Nephron progenitor cell (in vitro differentiated cells): ENCODE data around the gene RIPK4.
A peak's percentile ranks its signal among the peaks of the same experiment; 100 is the strongest.
"Not testable (repeated sequence)": the region's sequence is repeated elsewhere in the genome, so short reads cannot be mapped to it uniquely, and the experiment has no call there.

ENCODE experiments used
- DNase-seq: peaks from one replicate; pipeline ENCODE4 v3.0.0; 2021
- H3K27ac Mint-ChIP-seq: 2 replicates; pipeline ENCODE4 v1.8.0; 2021; ENCODE audit warnings: mild to moderate bottlenecking, moderate library complexity, mixed read lengths
- H3K27me3 Mint-ChIP-seq: 2 replicates; pipeline ENCODE4 v1.8.0; 2021; ENCODE audit warnings: mild to moderate bottlenecking, low read depth, mixed read lengths; ENCODE audit not compliant: poor library complexity
- H3K36me3 Mint-ChIP-seq: 2 replicates; pipeline ENCODE4 v1.8.0; 2021; ENCODE audit warnings: low read depth, mixed read lengths
- H3K4me1 Mint-ChIP-seq: 2 replicates; pipeline ENCODE4 v1.8.0; 2021; ENCODE audit warnings: mixed read lengths
- H3K4me3 Mint-ChIP-seq: 2 replicates; pipeline ENCODE4 v1.8.0; 2021; ENCODE audit warnings: mild to moderate bottlenecking, moderate library complexity, mixed read lengths
- H3K9me3 Mint-ChIP-seq: 2 replicates; pipeline ENCODE4 v1.8.0; 2021; ENCODE audit warnings: mild to moderate bottlenecking, moderate library complexity, mixed read lengths
- CTCF ChIP-seq: fragments of 200-600 bp; sonication (generic); IDR thresholded peaks from 2 replicates; pipeline ENCODE4 v1.5.0; 2021; ENCODE audit warnings: antibody characterized with exemption

The RIPK4 gene

DNA sequence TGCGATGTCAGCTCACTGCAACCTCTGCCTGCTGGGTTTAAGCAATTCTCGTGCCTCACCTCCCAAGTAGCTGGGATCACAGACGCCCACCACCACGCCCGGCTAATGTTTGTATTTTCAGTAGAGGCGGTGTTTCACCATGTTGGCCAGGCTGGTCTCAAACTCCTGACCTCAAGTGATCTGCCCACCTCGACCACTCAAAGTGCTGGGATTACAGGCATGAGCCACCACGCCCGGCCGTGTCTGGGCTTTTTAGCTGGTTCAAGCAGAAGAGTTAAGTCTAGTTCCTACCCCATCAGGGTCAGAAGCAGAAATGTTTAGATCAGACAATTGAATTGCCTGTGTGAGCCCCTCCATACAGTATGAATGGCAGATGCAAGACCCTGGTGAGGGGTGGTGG is 27.7 kb upstream of the RIPK4 start:
- no peak for TF ChIP-seq CTCF
- no peaks in the 10 kb centered on the region for H3K27me3 Mint-ChIP-seq
- H3K4me3 Mint-ChIP-seq = no peak overlapping the region
- H3K27ac Mint-ChIP-seq = no peak overlapping the region
- peaks cover 35% of the 10 kb centered on the region for H3K36me3 Mint-ChIP-seq
- no peak for DNase-seq
- H3K4me1 Mint-ChIP-seq = peaks cover 21% of the 10 kb centered on the region
- peaks cover 37% of the 10 kb centered on the region for H3K9me3 Mint-ChIP-seq

- peaks cover 2% of the 10 kb centered on the region for H3K27me3 Mint-ChIP-seq
Measured at GRCh38 chr21:41792711-41793110, 25.9 kb upstream of the RIPK4 start.

DNA sequence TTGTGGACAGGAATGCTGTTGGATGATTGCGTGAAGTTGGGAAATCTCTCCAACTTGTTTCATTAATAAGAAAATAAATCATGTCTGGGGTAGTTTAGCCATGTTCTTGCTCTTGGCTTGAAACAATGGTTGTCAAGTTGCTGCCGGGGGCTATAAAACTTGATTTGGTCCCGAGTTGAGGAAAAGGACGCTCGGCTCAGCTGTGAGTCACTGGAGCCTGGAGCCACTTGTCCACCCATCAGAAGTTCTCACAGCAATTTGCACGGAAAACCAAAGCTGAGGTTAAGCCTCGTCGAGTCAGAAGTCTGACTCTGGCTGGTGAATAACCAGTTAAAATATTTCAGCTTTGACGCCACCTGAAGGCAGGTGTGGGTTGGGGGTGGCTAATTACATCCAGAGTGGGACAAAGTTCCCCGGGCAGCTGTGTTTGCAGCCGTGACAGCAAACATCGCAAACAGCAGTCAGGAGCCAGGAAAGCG is 19.7 kb upstream of the RIPK4 start:
- Mint-ChIP-seq H3K9me3 (peaks cover 8% of the 10 kb centered on the region), H3K36me3 (peaks cover 5% of the 10 kb centered on the region), H3K27ac (peak overlapping the region; percentile 46), H3K27me3 (peaks cover 2% of the 10 kb centered on the region), H3K4me1 (peaks cover 40% of the 10 kb centered on the region), H3K4me3 (peak overlapping the region; percentile 14)
- no peak for DNase-seq
- no peak for TF ChIP-seq CTCF

More at GRCh38 chr21:41792711-41793110, 25.9 kb upstream of the RIPK4 start:
- Mint-ChIP-seq H3K4me1 (peaks cover 21% of the 10 kb centered on the region), H3K27ac (no peak overlapping the region), H3K36me3 (peaks cover 22% of the 10 kb centered on the region), H3K4me3 (no peak overlapping the region), H3K9me3 (peaks cover 37% of the 10 kb centered on the region)
- no peak for DNase-seq
- no peak for TF ChIP-seq CTCF

DNA sequence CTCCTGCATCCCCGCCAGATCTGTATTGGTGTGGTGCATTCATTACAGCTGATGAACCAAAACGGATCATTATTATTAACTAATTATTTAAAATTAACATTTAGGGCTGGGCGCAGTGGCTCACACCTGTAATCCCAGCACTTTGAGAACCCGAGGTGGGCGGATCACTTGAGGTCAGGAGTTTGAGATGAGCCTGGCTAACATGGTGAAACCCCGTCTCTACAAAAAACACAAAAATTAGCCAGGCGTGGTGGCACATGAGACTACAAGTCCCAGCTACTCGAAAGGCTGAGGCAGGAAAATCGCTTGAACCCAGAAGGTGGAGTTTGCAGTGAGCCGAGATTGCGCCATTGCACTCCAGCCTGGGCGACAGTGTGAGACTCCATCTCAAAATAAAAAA is 18.4 kb upstream of the RIPK4 start:
- peaks cover 49% of the 10 kb centered on the region for H3K4me1 Mint-ChIP-seq
- not testable (repeated sequence) for DNase-seq, H3K27ac Mint-ChIP-seq, H3K4me3 Mint-ChIP-seq, H3K27me3 Mint-ChIP-seq, H3K36me3 Mint-ChIP-seq, H3K9me3 Mint-ChIP-seq

GRCh38 chr21:41784456-41785102 is 17.7 kb upstream of the RIPK4 start:
- H3K36me3 Mint-ChIP-seq = no peaks in the 10 kb centered on the region
- peaks cover 54% of the 10 kb centered on the region for H3K4me1 Mint-ChIP-seq
- H3K4me3 Mint-ChIP-seq = no peak overlapping the region
- no peak for DNase-seq
- TF ChIP-seq CTCF = no peak
- peaks cover 4% of the 10 kb centered on the region for H3K9me3 Mint-ChIP-seq
- peak overlapping the region; percentile 12 for H3K27ac Mint-ChIP-seq
- peaks cover 7% of the 10 kb centered on the region for H3K27me3 Mint-ChIP-seq

- H3K4me1 Mint-ChIP-seq = peaks cover 62% of the 10 kb centered on the region
- peak; percentile 22 for DNase-seq
- H3K27me3 Mint-ChIP-seq = peaks cover 7% of the 10 kb centered on the region
- H3K36me3 Mint-ChIP-seq = no peaks in the 10 kb centered on the region
- peak overlapping the region; percentile 46 for H3K27ac Mint-ChIP-seq
- no peak overlapping the region for H3K4me3 Mint-ChIP-seq
- TF ChIP-seq CTCF = no peak
- H3K9me3 Mint-ChIP-seq = peaks cover 4% of the 10 kb centered on the region
Measured at GRCh38 chr21:41783476-41784180, 16.8 kb upstream of the RIPK4 start.
